Measurements from ENCODE around the gene CACNA1D.

CACNA1D gene

GRCh38 chr3:53843195-53844177, 349.1 kb downstream of the CACNA1D start:
- H3K27me3 Mint-ChIP-seq: peaks cover 11% of the 10 kb centered on the region
- H3K9me3 Mint-ChIP-seq: no peaks in the 10 kb centered on the region
- DNase-seq (ENCODE audit: low spot score in 2 of 2): no peak
- H3K4me3 Mint-ChIP-seq: no peak overlapping the region
- H3K36me3 Mint-ChIP-seq: no peaks in the 10 kb centered on the region
- ATAC-seq (ENCODE audit: low read depth): peak; percentile 28
- no peak overlapping the region for H3K27ac Mint-ChIP-seq
- peaks cover 14% of the 10 kb centered on the region for H3K4me1 Mint-ChIP-seq

GRCh38 chr3:53844262-53845102, 350.1 kb downstream of the CACNA1D start:
- Mint-ChIP-seq H3K27ac (no peak overlapping the region), H3K27me3 (peaks cover 16% of the 10 kb centered on the region), H3K4me3 (peak overlapping the region; percentile 67)

GRCh38 chr3:53845103-53845880, 350.9 kb downstream of the CACNA1D start:
- Mint-ChIP-seq H3K9me3 (no peaks in the 10 kb centered on the region), H3K27ac (no peak overlapping the region), H3K27me3 (peaks cover 18% of the 10 kb centered on the region), H3K4me1 (peaks cover 14% of the 10 kb centered on the region), H3K36me3 (no peaks in the 10 kb centered on the region), H3K4me3 (peak overlapping the region; percentile 67)
- ATAC-seq (ENCODE audit: low read depth) (no peak), DNase-seq (ENCODE audit: low spot score in 2 of 2) (no peak)

More at GRCh38 chr3:53844262-53845102, 350.1 kb downstream of the CACNA1D start:
- DNase-seq (ENCODE audit: low spot score in 2 of 2) (no peak), ATAC-seq (ENCODE audit: low read depth) (no peak)
- no peaks in the 10 kb centered on the region for H3K9me3 Mint-ChIP-seq
- peaks cover 14% of the 10 kb centered on the region for H3K4me1 Mint-ChIP-seq
- H3K36me3 Mint-ChIP-seq: no peaks in the 10 kb centered on the region

DNA sequence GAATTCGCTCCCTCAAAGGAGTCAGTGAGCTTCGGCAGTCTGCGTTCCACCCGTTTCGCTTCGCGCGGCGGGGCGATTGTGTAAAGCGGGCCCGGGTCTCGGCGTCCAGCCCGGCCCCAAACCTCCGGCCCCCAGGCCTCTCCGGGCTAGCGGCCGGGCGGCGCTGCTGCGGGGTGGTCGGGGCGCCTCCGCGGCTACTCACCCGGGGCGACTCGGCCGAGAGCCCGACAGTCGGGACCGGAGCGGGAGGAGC, 351.4 kb downstream of the CACNA1D start:
- H3K9me3 Mint-ChIP-seq: no peaks in the 10 kb centered on the region
- H3K27me3 Mint-ChIP-seq: peaks cover 18% of the 10 kb centered on the region
- no peak for DNase-seq (ENCODE audit: low spot score in 2 of 2)
- peak; percentile 22 for ATAC-seq (ENCODE audit: low read depth)
- no peak overlapping the region for H3K27ac Mint-ChIP-seq
- H3K4me1 Mint-ChIP-seq: peaks cover 14% of the 10 kb centered on the region
- H3K4me3 Mint-ChIP-seq: peak overlapping the region; percentile 67
- no peaks in the 10 kb centered on the region for H3K36me3 Mint-ChIP-seq

- peaks cover 18% of the 10 kb centered on the region for H3K27me3 Mint-ChIP-seq
These were observed 351.9 kb downstream of the CACNA1D start, which contains the start of the genes CHDH and IL17RB for GRCh38 chr3:53846134-53846850. Gene CHDH (minus strand): TSS chr3:53846419. CDS start chr3:53824008, 22,411 bp downstream. Gene IL17RB (plus strand): TSS chr3:53846568. CDS start chr3:53846589, 21 bp downstream.

GRCh38 chr3:53846851-53847155, 352.4 kb downstream of the CACNA1D start:
- DNase-seq (ENCODE audit: low spot score in 2 of 2) (no peak), ATAC-seq (ENCODE audit: low read depth) (no peak)
- Mint-ChIP-seq H3K9me3 (no peaks in the 10 kb centered on the region), H3K27me3 (peaks cover 18% of the 10 kb centered on the region), H3K36me3 (no peaks in the 10 kb centered on the region), H3K27ac (no peak overlapping the region), H3K4me3 (peak overlapping the region; percentile 76), H3K4me1 (peaks cover 14% of the 10 kb centered on the region)

More at GRCh38 chr3:53846134-53846850, 351.9 kb downstream of the CACNA1D start, which contains the start of the genes CHDH and IL17RB:
- peak within 1 kb of the TSS; percentile 76 for H3K4me3 Mint-ChIP-seq
- no peaks in the 10 kb centered on the region for H3K36me3 Mint-ChIP-seq
- peaks cover 14% of the 10 kb centered on the region for H3K4me1 Mint-ChIP-seq
- no peak within 1 kb of the TSS for H3K27ac Mint-ChIP-seq
- no peaks in the 10 kb centered on the region for H3K9me3 Mint-ChIP-seq
- DNase-seq (ENCODE audit: low spot score in 2 of 2) (peak; percentile 22 to 33), ATAC-seq (ENCODE audit: low read depth) (peak; percentile 76)

DNA sequence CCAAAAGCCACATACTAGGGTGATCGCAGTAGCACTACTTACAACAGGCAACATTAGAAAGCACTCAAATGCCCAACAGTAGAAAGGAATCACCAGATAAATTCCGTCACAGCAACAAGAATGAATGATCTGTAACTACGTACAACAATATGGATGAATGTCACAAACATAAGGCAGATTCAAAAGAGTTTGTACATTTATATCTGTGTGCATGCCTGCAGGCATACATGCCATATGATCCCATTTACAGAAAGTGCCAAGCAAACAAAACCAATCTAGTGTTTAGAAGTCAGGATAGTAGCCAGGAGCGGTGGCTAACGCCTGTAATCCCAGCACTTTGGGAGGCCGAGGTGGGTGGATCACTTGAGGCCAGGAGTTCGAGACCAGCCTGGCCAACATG, 355.5 kb downstream of the CACNA1D start:
- Mint-ChIP-seq H3K4me1 (peaks cover 3% of the 10 kb centered on the region), H3K9me3 (no peaks in the 10 kb centered on the region), H3K27me3 (peaks cover 15% of the 10 kb centered on the region), H3K27ac (no peak overlapping the region), H3K4me3 (no peak overlapping the region), H3K36me3 (no peaks in the 10 kb centered on the region)
- DNase-seq (ENCODE audit: low spot score in 2 of 2) (no peak), ATAC-seq (ENCODE audit: low read depth) (no peak)

DNA sequence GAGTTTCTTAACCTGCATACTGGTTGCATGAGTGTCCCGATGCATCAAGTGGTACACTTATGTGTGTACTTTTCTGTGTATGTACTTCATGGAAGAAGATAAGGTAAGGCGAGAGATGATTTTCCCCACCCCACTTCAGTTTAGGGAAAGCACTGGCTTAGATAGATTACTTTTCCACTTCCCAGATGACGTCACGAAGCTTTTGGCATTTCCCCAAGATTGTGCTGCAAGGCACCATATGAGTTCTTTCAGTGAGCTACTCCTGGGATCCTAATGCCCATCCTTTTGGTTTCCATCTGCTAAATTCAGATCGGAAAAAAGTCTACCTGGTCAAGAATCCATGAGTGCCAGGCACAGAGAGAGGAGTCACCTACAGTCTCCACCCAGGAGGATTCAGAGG, 356.5 kb downstream of the CACNA1D start:
- H3K27me3 Mint-ChIP-seq: peaks cover 15% of the 10 kb centered on the region
- H3K27ac Mint-ChIP-seq: no peak overlapping the region
- H3K4me3 Mint-ChIP-seq: no peak overlapping the region
- ATAC-seq (ENCODE audit: low read depth) (no peak), DNase-seq (ENCODE audit: low spot score in 2 of 2) (no peak)
- H3K4me1 Mint-ChIP-seq: peaks cover 2% of the 10 kb centered on the region
- no peaks in the 10 kb centered on the region for H3K9me3 Mint-ChIP-seq
- H3K36me3 Mint-ChIP-seq: no peaks in the 10 kb centered on the region

DNA sequence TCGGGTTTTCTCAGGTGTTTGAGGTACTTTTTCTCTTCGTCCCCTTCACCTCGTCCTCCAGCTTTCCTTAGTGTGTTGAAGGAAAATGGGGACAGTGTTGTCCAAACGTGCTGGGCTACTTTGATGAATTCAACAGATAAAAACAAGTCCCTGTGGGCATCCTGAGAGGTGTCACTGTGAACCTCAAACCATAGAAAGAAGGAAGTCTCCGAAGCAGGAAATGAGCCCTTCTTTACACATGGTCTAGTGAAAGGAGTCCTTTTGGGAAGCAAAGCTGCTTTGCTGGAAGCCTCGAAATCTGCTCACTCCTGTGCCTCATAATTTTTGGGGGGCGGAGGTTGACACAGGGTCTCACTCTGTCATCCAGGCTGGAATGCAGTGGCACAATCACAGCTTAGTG, 362.6 kb downstream of the CACNA1D start:
- Mint-ChIP-seq H3K27me3 (no peaks in the 10 kb centered on the region), H3K9me3 (no peaks in the 10 kb centered on the region), H3K36me3 (peaks cover 5% of the 10 kb centered on the region), H3K4me1 (peaks cover 19% of the 10 kb centered on the region), H3K27ac (no peak overlapping the region), H3K4me3 (no peak overlapping the region)
- ATAC-seq (ENCODE audit: low read depth) (peak; percentile 60), DNase-seq (ENCODE audit: low spot score in 2 of 2) (no peak)

DNA sequence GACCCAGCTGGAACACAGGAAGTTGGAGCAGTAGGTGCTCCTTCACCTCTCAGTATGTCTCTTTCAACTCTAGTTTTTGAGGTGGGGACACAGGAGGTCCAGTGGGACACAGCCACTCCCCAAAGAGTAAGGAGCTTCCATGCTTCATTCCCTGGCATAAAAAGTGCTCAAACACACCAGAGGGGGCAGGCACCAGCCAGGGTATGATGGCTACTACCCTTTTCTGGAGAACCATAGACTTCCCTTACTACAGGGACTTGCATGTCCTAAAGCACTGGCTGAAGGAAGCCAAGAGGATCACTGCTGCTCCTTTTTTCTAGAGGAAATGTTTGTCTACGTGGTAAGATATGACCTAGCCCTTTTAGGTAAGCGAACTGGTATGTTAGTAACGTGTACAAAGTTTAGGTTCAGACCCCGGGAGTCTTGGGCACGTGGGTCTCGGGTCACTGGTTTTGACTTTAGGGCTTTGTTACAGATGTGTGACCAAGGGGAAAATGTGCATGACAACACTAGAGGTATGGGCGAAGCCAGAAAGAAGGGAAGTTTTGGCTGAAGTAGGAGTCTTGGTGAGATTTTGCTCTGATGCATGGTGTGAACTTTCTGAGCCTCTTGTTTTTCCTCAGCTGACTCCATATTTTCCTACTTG, 363.8 kb downstream of the CACNA1D start:
- DNase-seq (ENCODE audit: low spot score in 2 of 2): no peak
- peaks cover 11% of the 10 kb centered on the region for H3K36me3 Mint-ChIP-seq

DNA sequence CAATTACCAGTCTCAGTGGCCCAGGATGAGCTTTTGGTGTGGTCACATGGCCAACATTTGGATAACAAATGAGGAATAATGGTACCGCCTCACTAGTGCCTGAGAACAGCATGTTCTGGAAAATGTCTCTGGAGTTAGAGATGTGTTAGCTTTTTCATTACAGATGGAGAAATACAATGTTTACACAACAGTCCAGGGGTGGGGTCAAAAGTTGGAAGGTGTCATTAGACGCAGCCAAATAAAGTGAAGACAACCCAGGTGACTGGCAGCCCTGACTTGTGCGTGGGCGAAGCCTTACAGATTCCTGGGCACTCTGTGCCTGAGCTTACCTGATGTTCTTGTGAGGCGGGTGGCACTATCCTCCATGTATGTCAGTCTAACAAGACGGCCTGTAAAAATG, 364.8 kb downstream of the CACNA1D start:
- ATAC-seq (ENCODE audit: low read depth) (no peak), DNase-seq (ENCODE audit: low spot score in 2 of 2) (no peak)
- H3K9me3 Mint-ChIP-seq: no peaks in the 10 kb centered on the region

More for the DNA sequence above, 363.8 kb downstream of the CACNA1D start:
- no peak overlapping the region for H3K4me3 Mint-ChIP-seq
- H3K27ac Mint-ChIP-seq: no peak overlapping the region
- H3K4me1 Mint-ChIP-seq: peaks cover 23% of the 10 kb centered on the region
- ATAC-seq (ENCODE audit: low read depth): no peak
- no peaks in the 10 kb centered on the region for H3K27me3 Mint-ChIP-seq
- no peaks in the 10 kb centered on the region for H3K9me3 Mint-ChIP-seq

DNA sequence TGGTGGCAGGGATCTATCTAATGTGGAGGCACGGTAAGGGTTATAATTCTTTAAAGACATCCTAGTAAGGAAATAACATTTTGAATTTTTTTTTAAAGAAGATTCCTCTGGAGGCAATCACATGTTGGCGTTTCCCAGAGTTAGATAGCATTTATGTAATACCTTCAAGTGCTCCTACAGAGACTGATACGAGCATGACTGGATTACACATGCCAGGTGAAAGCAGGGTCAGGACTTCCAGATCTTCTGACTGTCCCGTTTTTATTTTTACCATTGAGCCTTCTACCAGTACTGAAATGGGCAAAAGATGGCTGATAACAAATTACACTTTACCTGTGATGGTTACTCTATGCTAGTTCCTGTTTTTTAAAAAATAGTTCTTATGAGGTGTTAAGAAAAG, 365.8 kb downstream of the CACNA1D start:
- peaks cover 19% of the 10 kb centered on the region for H3K36me3 Mint-ChIP-seq
- no peaks in the 10 kb centered on the region for H3K9me3 Mint-ChIP-seq
- H3K4me1 Mint-ChIP-seq: peaks cover 23% of the 10 kb centered on the region
- H3K27me3 Mint-ChIP-seq: no peaks in the 10 kb centered on the region
- no peak overlapping the region for H3K4me3 Mint-ChIP-seq
- DNase-seq (ENCODE audit: low spot score in 2 of 2) (no peak), ATAC-seq (ENCODE audit: low read depth) (no peak)
- H3K27ac Mint-ChIP-seq: no peak overlapping the region

More for the DNA sequence above, 364.8 kb downstream of the CACNA1D start:
- peaks cover 14% of the 10 kb centered on the region for H3K36me3 Mint-ChIP-seq
- no peak overlapping the region for H3K4me3 Mint-ChIP-seq
- no peak overlapping the region for H3K27ac Mint-ChIP-seq
- peaks cover 23% of the 10 kb centered on the region for H3K4me1 Mint-ChIP-seq
- no peaks in the 10 kb centered on the region for H3K27me3 Mint-ChIP-seq

DNA sequence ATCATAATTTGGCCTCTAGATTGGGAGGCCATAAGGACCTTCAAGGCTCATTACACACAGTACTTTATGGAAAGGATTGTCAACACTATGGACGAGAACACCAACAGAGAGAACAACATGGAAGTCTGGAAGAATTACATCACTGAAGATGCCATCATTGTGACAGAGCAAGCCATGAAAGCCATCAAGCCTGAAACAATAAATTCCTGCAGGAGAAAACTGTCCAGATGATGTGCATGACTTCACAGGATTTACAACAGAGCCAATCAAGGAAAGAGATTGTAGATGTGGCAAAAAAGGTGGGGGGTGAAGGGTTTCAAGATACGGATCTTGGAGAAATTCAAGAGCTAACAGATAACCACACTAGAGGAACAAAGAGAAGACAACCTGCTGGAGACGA, 367.8 kb downstream of the CACNA1D start:
- peaks cover 22% of the 10 kb centered on the region for H3K36me3 Mint-ChIP-seq
- no peaks in the 10 kb centered on the region for H3K27me3 Mint-ChIP-seq
- ATAC-seq (ENCODE audit: low read depth): no peak
- peaks cover 11% of the 10 kb centered on the region for H3K4me1 Mint-ChIP-seq
- H3K27ac Mint-ChIP-seq: no peak overlapping the region
- no peaks in the 10 kb centered on the region for H3K9me3 Mint-ChIP-seq
- H3K4me3 Mint-ChIP-seq: no peak overlapping the region
- DNase-seq (ENCODE audit: low spot score in 2 of 2): no peak

Data from memory B cell (primary cell).